ENCODE results near the gene KCNJ4. TPM values are rescaled to one million over a fixed set of nuclear protein-coding genes. Genes with fewer than 3 reads are reported as not detected.
A peak's percentile ranks its signal among the peaks of the same experiment; 100 is the strongest.

Gene KCNJ4
- total RNA-seq, 6 experiments from 2014 or later, result not detected

DNA sequence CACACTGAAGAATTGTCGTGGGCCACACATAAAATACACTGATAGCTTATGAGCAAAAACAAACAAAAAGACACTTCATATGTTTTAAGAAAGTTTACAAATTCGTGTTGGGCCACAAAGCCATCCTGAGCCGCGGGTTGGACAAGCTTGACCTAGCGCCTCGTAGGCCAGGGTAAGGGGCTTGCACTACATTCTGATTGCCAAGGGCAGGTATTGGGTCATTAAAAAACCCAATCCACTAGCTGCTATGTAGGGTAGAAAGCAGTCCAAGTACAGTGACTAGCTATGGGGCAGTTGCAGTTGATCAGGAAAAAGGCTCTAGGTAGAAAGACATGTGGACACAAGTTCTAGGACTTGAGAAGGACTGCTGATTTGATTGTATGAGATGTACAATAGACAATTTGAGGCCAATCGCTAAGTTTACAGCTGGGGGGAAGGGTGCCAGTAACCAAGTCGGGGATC is 26.9 kb upstream of the KCNJ4 start:
- H3K27me3 Mint-ChIP-seq (ENCODE audit: insufficient read depth), result peaks cover 2% of the 10 kb centered on the region
- no peak for DNase-seq
- H3K9me3 Mint-ChIP-seq, result no peaks in the 10 kb centered on the region
- peaks cover 56% of the 10 kb centered on the region for H3K4me1 Mint-ChIP-seq (ENCODE audit: low read depth)
- H3K4me3 Mint-ChIP-seq, result no peak overlapping the region; the same call in 1 of the 2 replicates
- no peak for TF ChIP-seq CTCF (IDR thresholded peaks at IDR 0.05)
- H3K27ac Mint-ChIP-seq, result peak overlapping the region; percentile 78
- H3K36me3 Mint-ChIP-seq (ENCODE audit: low read depth), result peaks cover 63% of the 10 kb centered on the region

GRCh38 chr22:38481162-38481870 is 26.3 kb upstream of the KCNJ4 start:
- peak overlapping the region; percentile 43; the same call in 1 of the 2 replicates for H3K4me3 Mint-ChIP-seq
- peaks cover 58% of the 10 kb centered on the region for H3K36me3 Mint-ChIP-seq (ENCODE audit: low read depth)
- H3K27me3 Mint-ChIP-seq (ENCODE audit: insufficient read depth), result peaks cover 2% of the 10 kb centered on the region
- H3K4me1 Mint-ChIP-seq (ENCODE audit: low read depth), result peaks cover 51% of the 10 kb centered on the region
- H3K9me3 Mint-ChIP-seq, result no peaks in the 10 kb centered on the region
- TF ChIP-seq CTCF (IDR thresholded peaks at IDR 0.05), result no peak
- peak; percentile 9 for DNase-seq
- H3K27ac Mint-ChIP-seq, result peak overlapping the region; percentile 78

- Mint-ChIP-seq H3K4me3 (0 out of 2 replicates have a peak overlapping the region, but pooled peaks have one; percentile 13), H3K9me3 (no peaks in the 10 kb centered on the region), H3K27ac (peak overlapping the region; percentile 49; the same call in 1 of the 2 replicates), H3K36me3 (ENCODE audit: low read depth) (peaks cover 49% of the 10 kb centered on the region), H3K27me3 (ENCODE audit: insufficient read depth) (peaks cover 2% of the 10 kb centered on the region), H3K4me1 (ENCODE audit: low read depth) (peaks cover 39% of the 10 kb centered on the region)
- DNase-seq, result no peak
- no peak for TF ChIP-seq CTCF (IDR thresholded peaks at IDR 0.05)
These were observed 24.3 kb upstream of the KCNJ4 start for GRCh38 chr22:38479096-38479837.

DNA sequence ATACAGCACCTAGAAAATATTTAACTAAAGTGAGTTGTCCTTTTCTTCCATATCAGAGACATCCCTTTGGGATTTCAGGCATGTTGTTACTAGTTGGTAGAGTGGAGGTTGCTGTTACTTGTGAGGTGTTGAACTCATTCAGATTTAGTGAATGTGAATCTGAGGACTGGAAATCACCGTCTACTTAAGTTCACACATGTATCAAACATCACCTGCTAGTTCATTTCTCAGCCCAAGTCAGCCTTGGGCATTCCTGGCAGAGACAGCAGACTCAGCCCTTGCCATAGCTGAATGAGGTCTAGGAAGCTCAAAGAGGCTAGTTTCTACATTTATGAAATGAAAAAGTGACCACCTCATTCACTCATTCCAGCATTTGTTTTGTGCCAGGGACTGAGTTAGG is 22.6 kb upstream of the KCNJ4 start:
- H3K4me3 Mint-ChIP-seq, result no peak overlapping the region

More for the DNA sequence above, 22.6 kb upstream of the KCNJ4 start:
- Mint-ChIP-seq H3K9me3 (no peaks in the 10 kb centered on the region), H3K36me3 (ENCODE audit: low read depth) (peaks cover 32% of the 10 kb centered on the region), H3K27ac (peak overlapping the region; percentile 53; the same call in 1 of the 2 replicates), H3K27me3 (ENCODE audit: insufficient read depth) (peaks cover 2% of the 10 kb centered on the region), H3K4me1 (ENCODE audit: low read depth) (peaks cover 22% of the 10 kb centered on the region)
- TF ChIP-seq CTCF (IDR thresholded peaks at IDR 0.05), result no peak
- no peak for DNase-seq

Data from HFFc6 (cell line).